Measurements from ENCODE around the gene FIBP. TPM values are rescaled to one million over a fixed set of nuclear protein-coding genes. Genes with fewer than 3 reads are reported as not detected.

The FIBP gene
- total and polyA plus RNA-seq, 2 of the 4 experiments (the other 2 are of a cell fraction) = 141 to 182 TPM

GRCh38 chr11:65861533-65862183, 26.6 kb downstream of the FIBP start (continued):
- TF ChIP-seq MAFK (IDR thresholded peaks at IDR 0.05; ENCODE audit: low read depth, low read length) = no peak

- DNase-seq (no peak), ATAC-seq (ENCODE audit: low read depth) (no peak)
- H2AFZ ChIP-seq (replicated peaks; ENCODE audit: low read length, poor library complexity) = peak overlapping the region; percentile 93
- intact Hi-C loops (cut with micrococcal nuclease) (no loop called here), in situ Hi-C loops (cut with MboI; ENCODE audit: low sequenced_read_pairs) (no loop called here), dilution Hi-C loops (cut with HindIII; ENCODE audit: low sequenced_read_pairs, unreplicated experiment) (no loop called here)
- peaks cover 52% of the 10 kb centered on the region for H3K36me3 ChIP-seq (ENCODE audit: control insufficient read depth, insufficient read depth, low read length)
- CTCF ChIA-PET = interaction anchor here (2.4 kb wide), 1 partner anchor 27 kb away, joined by 8 read pairs; the partner anchor contains the start of gene FIBP
- H2BK15ac ChIP-seq (ENCODE audit: low read depth, low read length) = peak overlapping the region; percentile 41; the same call in 1 of the 3 replicates
- peak overlapping the region; percentile 95 for H3K4me3 ChIP-seq (ENCODE audit: insufficient read depth, low read depth, low read length)
- H2AK5ac ChIP-seq (ENCODE audit: low read depth, low read length) = peak overlapping the region; percentile 96
- POLR2A ChIA-PET (ENCODE audit: unreplicated experiment) = interaction anchor here (0.6 to 0.8 kb wide), 2 partner anchors 10 to 11 kb away, joined by 3 to 7 read pairs; no protein-coding TSS in a partner anchor
- peaks cover 6% of the 10 kb centered on the region for H3K9me1 ChIP-seq (ENCODE audit: insufficient read depth, low read length)
- no peak overlapping the region for H2BK20ac ChIP-seq (ENCODE audit: low read depth, low read length)
- H3K27ac ChIP-seq (ENCODE audit: insufficient read depth, low read length) = peak overlapping the region; percentile 89
- H2BK120ac ChIP-seq (ENCODE audit: low read depth, low read length) = peak overlapping the region; percentile 70
- peak overlapping the region; percentile 68 for H4K5ac ChIP-seq (ENCODE audit: low read depth, low read length)
- H3K14ac ChIP-seq (replicated peaks; ENCODE audit: low read depth, low read length) = peak overlapping the region; percentile 87
- peaks cover 6 to 66% of the 10 kb centered on the region in 2 experiments; a peak in 3 of 4 replicates for H3K79me1 ChIP-seq (ENCODE audit: low read depth in 1 of 2, low read length in 2 of 2)
- peak overlapping the region; percentile 100 for H2AK9ac ChIP-seq (replicated peaks; ENCODE audit: low read depth, low read length, poor library complexity)
- H3K23ac ChIP-seq (ENCODE audit: low read depth, low read length) = peak overlapping the region; percentile 94
- H3K4me2 ChIP-seq (ENCODE audit: low read depth, low read length) = peak overlapping the region; percentile 89
- peak overlapping the region; percentile 60 for H3K56ac ChIP-seq (ENCODE audit: extremely low read depth, insufficient read depth, low read length)
- peak overlapping the region; percentile 98 for H3K4ac ChIP-seq (ENCODE audit: low read depth, low read length)
- H3K27me3 ChIP-seq (ENCODE audit: control insufficient read depth, insufficient read depth, low read length) = no peaks in the 10 kb centered on the region
- TF ChIP-seq MAFK (IDR thresholded peaks at IDR 0.05; ENCODE audit: low read depth, low read length) = no peak
- no peak for TF ChIP-seq MAZ (IDR thresholded peaks at IDR 0.05; ENCODE audit: borderline replicate concordance, low read depth, low read length)
- TF ChIP-seq BHLHE40 (IDR thresholded peaks at IDR 0.05; ENCODE audit: low read depth, low read length) = no peak
- no peak for TF ChIP-seq USF2 (IDR thresholded peaks at IDR 0.05; ENCODE audit: low read depth, low read length)
- TF ChIP-seq CEBPB (IDR thresholded peaks at IDR 0.05; ENCODE audit: low read depth, low read length) = no peak
- TF ChIP-seq FOS (IDR thresholded peaks at IDR 0.05; ENCODE audit: low read depth, low read length) = no peak
- TF ChIP-seq ELK1 (IDR thresholded peaks at IDR 0.05; ENCODE audit: borderline replicate concordance, low read depth, low read length) = no peak
- TF ChIP-seq POLR2A (IDR thresholded peaks at IDR 0.05; ENCODE audit: low read depth, low read length) = no peak
- no peak for TF ChIP-seq SMC3 (IDR thresholded peaks at IDR 0.05; ENCODE audit: low read depth, low read length)
- no peak for TF ChIP-seq CHD1 (IDR thresholded peaks at IDR 0.05; ENCODE audit: low read depth, low read length)
- TF ChIP-seq RFX5 (IDR thresholded peaks at IDR 0.05; ENCODE audit: low read depth, low read length) = no peak
- no peak for TF ChIP-seq MXI1 (IDR thresholded peaks at IDR 0.05; ENCODE audit: borderline replicate concordance, low read depth, low read length)
- peaks cover 39% of the 10 kb centered on the region for H4K20me1 ChIP-seq (ENCODE audit: insufficient read depth, low read length)
- H4K8ac ChIP-seq (ENCODE audit: low read depth in 2 of 2, low read length in 2 of 2) = peak overlapping the region; percentile 94 to 99
- H4K91ac ChIP-seq (ENCODE audit: insufficient read depth, low read depth, low read length) = peak overlapping the region; percentile 98
- no TSS peak for BruUV-seq (replicated peaks)
- 20% methylated on average over 2 of the region's 14 CpGs; no CpG with 5 or more reads in 1 of the 2 experiments for WGBS, 2 experiments (ENCODE audit: extremely low coverage in 2 of 2, insufficient read length in 1 of 2)
- H3K18ac ChIP-seq (ENCODE audit: low read depth, low read length) = peak overlapping the region; percentile 62
- H2BK5ac ChIP-seq (ENCODE audit: low read depth, low read length, poor library complexity, severe bottlenecking) = peak overlapping the region; percentile 90
- H3K4me1 ChIP-seq (ENCODE audit: control insufficient read depth, insufficient read depth, low read length) = peaks cover 8% of the 10 kb centered on the region
- no peaks in the 10 kb centered on the region for H3K9me3 ChIP-seq (ENCODE audit: control insufficient read depth, insufficient read depth, low read length)
- peak overlapping the region; percentile 96 for H3K9ac ChIP-seq (ENCODE audit: low read depth, low read length)
Measured at GRCh38 chr11:65861165-65861505, 27.1 kb downstream of the FIBP start.
